GM12878 (cell line): ENCODE results near the gene CLCN2. TPM values are rescaled to one million over a fixed set of nuclear protein-coding genes. Genes with fewer than 3 reads are reported as not detected.

ENCODE experiments used
- ATAC-seq: fragments of 200-7000 bp; cut with Tn5 transposase; 3 replicates; pipeline ENCODE4 v1.9.1; 2020; ENCODE audit warnings: mild to moderate bottlenecking, moderate library complexity
- BruUV-seq: library from RNA; stranded (reverse); fragments of 400-500 nt; replicated peaks from 2 replicates; lab custom pipeline; 2021; lab: Mats Ljungman, UMichigan
- CTCF ChIA-PET: fragments of 300-600 bp; sonication (Branson Sonifier 250); formaldehyde crosslinking; extraction: SDS; loops from one replicate; lab custom pipeline; 2021; ENCODE audit warnings: inconsistent platforms; lab: Yijun Ruan, JAX
- POLR2A ChIA-PET: fragments of 350-600 bp; formaldehyde crosslinking; extraction: SDS; loops from one replicate; lab custom pipeline; 2021; ENCODE audit warnings: inconsistent platforms; lab: Charles Lee
- RAD21 ChIA-PET: fragments of 300-600 bp; sonication (Branson Sonifier 250); formaldehyde crosslinking; loops from one replicate; lab custom pipeline; 2023; ENCODE audit warnings: antibody characterized with exemption; ENCODE audit not compliant: unreplicated experiment; lab: Charles Lee
- SMC1A ChIA-PET: fragments of 300-600 bp; sonication (Branson Sonifier 250); formaldehyde crosslinking; loops from one replicate; lab custom pipeline; 2023; ENCODE audit not compliant: unreplicated experiment, uncharacterized antibody; lab: Charles Lee
- DNase-seq: peaks from one replicate; pipeline ENCODE4 v3.0.0-alpha.2; 2011; ENCODE audit warnings: low read depth, low spot score
- FAIRE-seq: peaks from 3 replicates; lab custom pipeline; 2011; peaks lifted over from hg19 to GRCh38; lab: Jason Lieb, UNC
- H2AFZ ChIP-seq: 2 replicates; pipeline ENCODE4 v1.6.0; 2011; ENCODE audit warnings: low read depth, low read length, control low read depth; ENCODE audit not compliant: control insufficient read depth
- H3K27ac ChIP-seq: 2 replicates; pipeline ENCODE4 v1.5.1; 2011; ENCODE audit warnings: control low read depth; ENCODE audit not compliant: control insufficient read depth, insufficient read depth
- H3K27me3 ChIP-seq, 2 experiments: replicated peaks in 1 of 2; 2 replicates each; pipeline versions ENCODE4 v1.6.0 to v1.6.1; 2011; ENCODE audit warnings: low read length in 1 of 2; ENCODE audit not compliant: control insufficient read depth in 2 of 2, insufficient read depth in 2 of 2
- H3K36me3 ChIP-seq, 2 experiments: 2 replicates each; pipeline ENCODE4 v1.5.1; 2011; ENCODE audit warnings: low read length in 1 of 2; ENCODE audit not compliant: control insufficient read depth in 2 of 2, insufficient read depth in 2 of 2
- H3K4me1 ChIP-seq: 2 replicates; pipeline ENCODE4 v1.6.1; 2011; ENCODE audit warnings: mild to moderate bottlenecking, low read length, moderate library complexity, mixed read lengths; ENCODE audit not compliant: control insufficient read depth, insufficient read depth
- H3K4me2 ChIP-seq: 2 replicates; pipeline ENCODE4 v1.6.0; 2011; ENCODE audit warnings: control low read depth; ENCODE audit not compliant: control insufficient read depth, insufficient read depth
- H3K4me3 ChIP-seq: fragments of 200-600 bp; sonication (generic); 2 replicates; pipeline ENCODE4 v1.5.1; 2016
- H3K79me2 ChIP-seq: 2 replicates; pipeline ENCODE4 v1.6.0; 2011; ENCODE audit warnings: low read length; ENCODE audit not compliant: control insufficient read depth, insufficient read depth
- H3K9ac ChIP-seq: 2 replicates; pipeline ENCODE4 v1.8.0; 2011; ENCODE audit warnings: low read length, control low read depth, mixed read lengths; ENCODE audit not compliant: control insufficient read depth, insufficient read depth
- H3K9me3 ChIP-seq: replicated peaks from 3 replicates; pipeline ENCODE4 v1.5.1; 2011; ENCODE audit warnings: mild to moderate bottlenecking, low read length; ENCODE audit not compliant: control insufficient read depth, insufficient read depth
- H4K20me1 ChIP-seq: 2 replicates; pipeline ENCODE4 v1.6.0; 2011; ENCODE audit not compliant: control insufficient read depth, insufficient read depth
- BMI1 ChIP-seq: fragments of 450-650 bp; IDR thresholded peaks from 2 replicates; pipeline ENCODE4 v1.6.1; 2016; ENCODE audit warnings: mild to moderate bottlenecking, moderate library complexity, borderline replicate concordance
- EP300 ChIP-seq, 2 experiments: fragments of 150-350 bp in 1 of 2; IDR thresholded peaks; 2 replicates each; pipeline ENCODE4 v1.6.1; 2011 to 2012; ENCODE audit warnings: low read depth in 2 of 2, low read length in 2 of 2, borderline replicate concordance in 1 of 2, improper control_type of control experiment in 1 of 2, inconsistent platforms in 1 of 2; ENCODE audit not compliant: control insufficient read depth in 1 of 2
- FOXM1 ChIP-seq: IDR thresholded peaks from 2 replicates; pipeline ENCODE4 v1.6.1; 2012; ENCODE audit warnings: low read depth, mild to moderate bottlenecking, inconsistent platforms, low read length, moderate library complexity
- HDAC6 ChIP-seq: fragments of 200-600 bp; sonication (generic); IDR thresholded peaks from one replicate; pipeline ENCODE4 v1.8.0; 2017; ENCODE audit warnings: antibody characterized with exemption; ENCODE audit not compliant: unreplicated experiment
- JUNB ChIP-seq: IDR thresholded peaks from 2 replicates; pipeline ENCODE4 v1.6.1; 2016; ENCODE audit warnings: antibody characterized with exemption, mild to moderate bottlenecking
- LARP7 ChIP-seq: fragments of 450-650 bp; IDR thresholded peaks from 2 replicates; pipeline ENCODE4 v1.6.1; 2017; ENCODE audit warnings: mild to moderate bottlenecking
- NR2C2 ChIP-seq: IDR thresholded peaks from 2 replicates; pipeline ENCODE4 v1.6.1; 2011; ENCODE audit warnings: borderline replicate concordance, low read depth; ENCODE audit not compliant: control insufficient read depth, insufficient read length
- RAD21 ChIP-seq: IDR thresholded peaks from 2 replicates; pipeline ENCODE4 v1.6.1; 2011; ENCODE audit warnings: mild to moderate bottlenecking, low read depth, low read length, moderate library complexity; ENCODE audit not compliant: insufficient read depth
- TBL1XR1 ChIP-seq: IDR thresholded peaks from 2 replicates; pipeline ENCODE4 v1.6.1; 2012; ENCODE audit warnings: low read depth, low read length, improper control_type of control experiment
- WGBS: methylation state at CpG from one replicate; pipeline ENCODE4 v1.1.6; 2016; ENCODE audit warnings: low lambda C conversion rate; ENCODE audit not compliant: insufficient replicate concordance, insufficient coverage; ENCODE audit errors: missing lambda C conversion rate; 5-methylcytosine and 5-hydroxymethylcytosine counted together
- in situ Hi-C: fragments of 300-500 bp; cut with MboI; formaldehyde crosslinking; loops from 9 replicates; pipeline ENCODE4 v1.14.3; 2018; ENCODE audit warnings: mixed read lengths
- intact Hi-C: fragments of 100-400 bp; cut with micrococcal nuclease; formaldehyde crosslinking; loops from one replicate; pipeline ENCODE4 v1.14.2; 2022; ENCODE audit not compliant: unreplicated experiment
- polyA plus RNA-seq, 11 experiments: library from polyadenylated mRNA; depleted of rRNA in 4 of 11; unstranded in 6 of 11; stranded (reverse) in 5 of 11; fragments of >200 nt; fragmentation: Nextera tagmentation in 4 of 11; fragmentation: Illumina TruSeq in 1 of 11; extraction: Ambion mirVana in 4 of 11; extraction: Trizol in 1 of 11; gene quantifications; 1 replicate in 1 of 11; 2 replicates in 10 of 11; pipeline versions ENCODE4 v1.2.1 to v1.2.3, GENCODE V29; 2011 to 2016; ENCODE audit warnings: inconsistent platforms in 2 of 11, missing spikeins in 2 of 11, low read depth in 1 of 11
- total RNA-seq, 4 experiments: library from RNA; depleted of rRNA in 3 of 4; stranded (reverse); fragments of >200 nt in 3 of 4; fragmentation: Illumina TruSeq in 1 of 4; extraction: Trizol in 1 of 4; gene quantifications; 2 replicates each; pipeline versions ENCODE4 v1.2.1 to v1.2.3, GENCODE V29; 2013 to 2021

Gene CLCN2
- total and polyA plus RNA-seq, 10 of the 15 experiments (the other 5 are each of a cell fraction or from before 2014, with no cell fraction given): 0.13 to 2.6 (median 0.85) TPM; not detected in 1

- TF ChIP-seq TBL1XR1 (no peak), LARP7 (no peak)
These were observed 25.8 kb upstream of the CLCN2 start (continued) for GRCh38 chr3:184387174-184387714.

GRCh38 chr3:184386047-184386806 lies 24.8 kb upstream of the CLCN2 start:
- POLR2A ChIA-PET: interaction anchor here (0.6 kb wide), 1 partner anchor 88 kb away, joined by 6 read pairs; no protein-coding TSS in a partner anchor
- no peak for FAIRE-seq
- CTCF ChIA-PET: no interaction called here
- H3K4me2 ChIP-seq: no peak overlapping the region
- TF ChIP-seq RAD21: no peak
- TF ChIP-seq NR2C2: no peak
- no peak for TF ChIP-seq BMI1
- TF ChIP-seq EP300 (IDR thresholded peaks at IDR 0.05; ENCODE audit: borderline replicate concordance in 1 of 2, control insufficient read depth in 1 of 2, low read depth in 2 of 2, low read length in 2 of 2): no peak
- no peak for TF ChIP-seq JUNB
- TF ChIP-seq FOXM1: no peak
- TF ChIP-seq HDAC6: no peak
- TF ChIP-seq, all 136 proteins: peak for 0
- Histone ChIP-seq H4K20me1 (no peaks in the 10 kb centered on the region), H3K79me2 (no peaks in the 10 kb centered on the region), H3K27ac (no peak overlapping the region), H3K4me1 (no peaks in the 10 kb centered on the region), H3K9me3 (no peaks in the 10 kb centered on the region), H3K9ac (no peak overlapping the region), H3K36me3 (no peaks in the 10 kb centered on the region), H3K27me3 (peaks cover 11% of the 10 kb centered on the region in 2 experiments), H3K4me3 (no peak overlapping the region), H2AFZ (no peak overlapping the region)
- DNase-seq: no peak
- ChIA-PET RAD21 (interaction anchor here (0.6 kb wide), 1 partner anchor 126 kb away, joined by 3 read pairs; no protein-coding TSS in a partner anchor), SMC1A (no interaction called here)
- in situ Hi-C loops: no loop called here
- intact Hi-C loops: no loop called here
- ATAC-seq: no peak
- 38% methylated on average over 37 of the region's 37 CpGs for WGBS
- no TSS peak for BruUV-seq
